HG03064 (cell line): Measurements from ENCODE around the gene PLCH1.
"Not testable (repeated sequence)": the region's sequence is repeated elsewhere in the genome, so short reads cannot be mapped to it uniquely, and the experiment has no call there.

Source experiments
- ATAC-seq: cut with Tn5 transposase; IDR thresholded peaks from one replicate; pipeline ENCODE4 v1.9.1; 2021; ENCODE audit warnings: low read depth; ENCODE audit not compliant: unreplicated experiment

The PLCH1 gene

DNA sequence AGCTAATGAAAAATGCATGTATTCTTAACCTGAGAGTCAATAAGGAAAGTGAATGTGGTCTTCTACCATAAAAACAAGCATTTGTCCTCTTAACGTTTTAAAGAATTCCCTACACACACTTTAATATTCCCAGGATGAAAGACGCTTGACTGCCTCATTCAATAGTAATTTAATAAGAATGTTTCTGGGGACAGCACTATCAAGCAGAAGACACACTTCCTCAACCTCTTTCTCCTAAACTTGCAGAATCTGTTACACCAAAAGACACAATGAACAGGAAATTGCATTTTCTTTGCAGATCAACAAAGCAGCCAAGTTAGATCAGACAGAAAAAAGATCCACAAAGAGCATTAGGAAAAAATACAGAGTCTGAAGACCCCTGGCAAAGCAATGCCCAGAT lies 97.7 kb downstream of the PLCH1 start:
- ATAC-seq, result no peak

DNA sequence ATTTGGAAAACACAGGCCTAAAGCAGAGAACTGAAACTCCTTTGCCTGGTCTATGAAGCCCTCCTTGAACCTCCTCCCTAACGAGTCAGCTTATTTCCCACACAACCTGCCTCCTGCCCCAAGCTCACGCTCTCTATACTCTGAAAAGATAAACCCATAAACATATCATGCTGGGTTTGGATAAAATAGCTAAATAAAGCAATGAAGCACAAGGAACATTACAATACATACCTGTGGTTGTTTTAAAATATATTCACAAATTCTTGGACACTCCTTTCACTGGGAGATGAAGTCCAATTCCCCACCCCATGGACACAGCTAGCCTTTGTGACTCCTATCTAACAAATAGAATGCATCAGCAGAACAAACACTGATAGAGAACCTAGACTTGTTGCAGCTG lies 98.2 kb downstream of the PLCH1 start:
- ATAC-seq, result no peak

- ATAC-seq, result no peak
Observed at GRCh38 chr3:155646128-155646527, 98.7 kb downstream of the PLCH1 start.

DNA sequence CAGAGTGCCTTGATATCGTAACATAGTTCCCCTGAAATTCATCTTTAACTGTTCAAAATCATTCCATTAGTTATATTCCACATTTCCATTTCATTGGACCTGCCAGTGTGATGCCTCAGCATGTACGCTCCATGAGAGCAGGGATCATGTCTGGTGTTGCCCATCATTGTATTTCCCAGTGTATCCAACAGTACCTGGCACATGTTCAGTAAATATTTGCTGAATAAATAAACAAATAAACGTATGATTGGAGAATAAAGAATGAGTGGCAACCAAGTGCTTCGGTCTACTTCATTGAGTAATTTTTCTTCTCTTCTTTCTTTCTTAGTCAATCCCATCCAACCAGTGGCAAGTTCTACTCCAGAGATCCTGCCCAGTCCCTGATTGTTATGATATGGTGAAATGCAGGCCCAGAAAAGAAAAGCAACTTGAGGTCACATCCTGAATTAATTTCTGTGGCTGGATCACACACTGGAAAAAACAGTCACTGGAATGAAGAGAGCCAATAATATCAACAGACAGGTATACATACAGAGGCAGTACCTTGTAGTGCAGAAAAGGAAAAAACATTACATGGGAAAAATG lies 101.2 kb downstream of the PLCH1 start:
- ATAC-seq, result no peak

GRCh38 chr3:155641956-155642355 lies 102.9 kb downstream of the PLCH1 start:
- ATAC-seq, result no peak

- no peak for ATAC-seq
Observed at GRCh38 chr3:155640098-155640497, 104.8 kb downstream of the PLCH1 start.

DNA sequence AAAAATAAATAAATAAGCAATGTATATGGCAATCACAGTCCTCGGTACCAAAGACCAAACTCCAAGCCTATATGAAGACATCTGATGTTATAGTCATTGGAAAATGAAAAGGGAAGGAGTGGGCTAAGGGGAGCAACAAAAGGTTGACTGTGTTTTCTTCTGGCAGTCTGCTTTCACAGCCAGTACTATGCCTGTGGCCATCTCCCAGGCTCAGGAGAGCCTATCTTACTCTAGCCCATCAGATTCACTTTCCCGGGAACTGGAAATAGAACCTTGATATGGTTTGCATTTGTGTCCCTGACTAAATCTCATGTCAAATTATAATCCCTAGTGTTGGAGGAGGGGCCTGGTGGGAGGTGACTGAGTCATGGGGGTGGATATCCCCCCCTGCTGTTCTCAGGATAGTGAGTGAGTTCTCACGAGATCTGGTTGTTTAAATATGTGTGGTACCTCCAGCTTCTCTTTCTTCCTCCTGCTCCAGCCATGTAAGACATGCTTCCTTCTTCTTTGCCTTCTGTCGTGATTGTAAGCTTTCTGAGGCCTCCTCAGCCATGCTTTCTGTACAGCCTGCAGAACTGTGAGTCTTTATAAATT lies 105.3 kb downstream of the PLCH1 start:
- ATAC-seq, result no peak

DNA sequence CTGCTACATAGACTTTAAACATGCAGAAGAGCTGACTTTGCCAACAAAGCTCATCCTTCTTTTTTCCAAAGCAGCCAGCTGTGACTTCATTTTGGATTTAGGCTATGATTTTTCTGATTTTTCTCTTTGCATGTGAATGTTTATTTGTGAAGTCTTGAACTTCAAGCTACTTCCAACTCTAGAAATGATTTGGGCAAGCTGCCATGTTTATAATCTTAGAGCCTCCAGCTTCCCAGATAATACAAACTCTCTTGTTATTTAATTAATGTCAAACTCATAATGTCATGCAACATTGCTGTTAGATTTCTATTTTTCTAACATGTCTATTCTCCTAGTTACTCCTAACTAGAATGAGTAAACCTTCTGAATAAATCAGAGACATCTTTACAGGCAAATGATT lies 106.4 kb downstream of the PLCH1 start:
- ATAC-seq, result not testable (repeated sequence)

DNA sequence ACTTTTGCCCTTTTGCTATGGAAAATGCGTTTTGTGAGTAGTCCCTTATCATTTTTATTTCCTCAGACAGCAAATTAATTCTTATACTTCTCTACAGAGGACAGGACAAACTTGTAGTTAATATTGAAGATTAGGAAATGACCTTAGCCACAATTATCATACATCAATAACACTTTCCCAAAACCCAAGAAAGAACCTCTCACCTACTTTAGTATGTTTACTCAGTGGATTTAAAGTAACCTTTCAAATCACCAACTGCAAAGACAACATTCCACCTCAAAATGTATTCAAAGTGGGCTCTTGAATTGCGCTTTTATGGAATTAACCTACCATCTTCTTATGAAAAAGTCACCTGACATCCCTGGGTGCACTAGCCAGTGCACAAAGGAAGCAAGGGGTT lies 107.3 kb downstream of the PLCH1 start:
- no peak for ATAC-seq

- no peak for ATAC-seq
Observed at GRCh38 chr3:155635056-155635455, 109.8 kb downstream of the PLCH1 start.

- ATAC-seq, result no peak
Observed at GRCh38 chr3:155634121-155634719, 110.7 kb downstream of the PLCH1 start.

- no peak for ATAC-seq
Observed at GRCh38 chr3:155631323-155632019, 113.4 kb downstream of the PLCH1 start.

GRCh38 chr3:155629556-155629955 lies 115.3 kb downstream of the PLCH1 start:
- no peak for ATAC-seq

DNA sequence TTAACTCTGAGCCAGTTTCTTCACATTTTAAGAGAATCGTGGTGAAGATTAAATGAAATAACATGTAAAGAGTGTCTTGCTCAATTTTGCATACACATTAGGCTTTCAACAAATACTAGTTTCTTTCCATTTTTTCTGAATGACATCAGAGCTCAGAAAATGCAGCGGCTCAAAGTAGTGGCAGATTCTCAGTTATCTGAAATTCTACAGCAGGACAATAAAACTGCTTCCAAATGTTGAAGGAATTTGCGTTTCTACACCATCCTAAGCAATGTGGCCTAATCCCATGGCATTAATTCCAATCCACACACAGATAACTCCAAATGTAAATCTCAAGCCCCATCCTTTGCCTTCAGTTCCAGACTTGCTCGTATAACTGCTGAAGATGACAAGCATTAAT lies 115.8 kb downstream of the PLCH1 start:
- no peak for ATAC-seq

GRCh38 chr3:155622647-155623046 lies 122.2 kb downstream of the PLCH1 start:
- ATAC-seq, result not testable (repeated sequence)

DNA sequence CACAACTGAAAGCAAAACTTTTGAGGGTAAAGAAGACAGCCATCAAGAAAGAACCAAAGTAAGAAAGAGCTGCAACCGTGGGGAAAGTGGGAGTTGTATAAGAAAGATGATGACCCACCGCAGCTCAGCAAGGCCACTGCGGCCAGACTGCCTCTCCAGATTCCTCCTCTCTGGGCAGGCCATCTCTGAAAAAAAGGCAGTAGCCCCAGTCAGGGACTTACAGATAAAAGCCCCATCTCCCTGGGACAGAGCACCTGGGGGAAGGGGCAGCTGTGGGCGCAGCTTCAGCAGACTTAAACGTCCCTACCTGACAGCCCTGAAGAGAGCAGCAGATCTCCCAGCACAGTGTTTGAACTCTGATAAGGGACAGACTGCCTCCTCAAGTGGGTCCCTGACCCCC lies 124.3 kb downstream of the PLCH1 start:
- ATAC-seq, result not testable (repeated sequence)

- ATAC-seq, result no peak
Observed at GRCh38 chr3:155619118-155619915, 125.6 kb downstream of the PLCH1 start.

DNA sequence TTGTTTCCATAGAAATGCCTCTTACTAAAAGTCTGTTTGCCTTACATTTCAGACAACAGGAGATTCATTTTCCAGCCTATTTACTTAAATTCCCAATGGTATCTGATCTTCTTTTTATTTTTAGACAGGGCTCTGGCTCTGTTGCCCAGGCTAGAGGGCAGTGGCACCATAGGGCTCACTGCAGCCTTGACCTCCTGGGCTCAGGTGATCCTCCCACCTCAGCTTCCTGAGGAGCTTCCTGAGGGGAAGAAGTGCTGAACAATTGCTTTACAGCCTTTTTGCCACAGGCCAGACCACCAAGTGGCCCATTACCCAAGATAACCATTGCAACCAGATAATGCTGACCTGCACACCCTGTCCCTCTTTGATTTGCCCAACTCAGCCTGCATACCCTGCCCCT lies 126.3 kb downstream of the PLCH1 start:
- no peak for ATAC-seq

DNA sequence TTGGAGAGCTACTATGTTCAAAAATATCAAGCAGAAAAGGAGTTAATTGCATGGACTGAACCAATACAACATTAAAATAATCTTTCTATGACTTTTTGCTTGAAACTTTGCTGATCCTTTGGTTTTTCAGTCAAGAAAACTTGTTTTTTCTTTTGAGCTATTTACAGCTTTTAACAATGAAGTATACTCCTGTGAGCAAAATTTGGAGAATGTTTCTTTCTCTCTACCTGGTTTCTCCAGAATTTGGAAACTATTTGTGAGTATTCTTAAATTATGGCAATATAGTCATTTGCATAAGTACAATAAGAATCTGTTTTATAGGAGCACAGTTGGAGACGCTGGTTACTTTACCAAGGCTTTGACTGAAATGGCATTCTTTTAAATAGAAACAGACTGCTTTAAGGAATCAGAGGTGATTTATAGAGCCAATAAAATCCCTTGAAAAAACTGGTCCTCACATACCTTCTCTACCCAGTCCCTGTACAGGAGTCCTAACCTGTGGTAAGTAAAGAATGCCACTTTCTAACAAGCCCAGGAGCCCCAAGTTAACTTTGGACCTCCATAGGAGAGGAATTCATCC lies 127.4 kb downstream of the PLCH1 start:
- ATAC-seq, result no peak

DNA sequence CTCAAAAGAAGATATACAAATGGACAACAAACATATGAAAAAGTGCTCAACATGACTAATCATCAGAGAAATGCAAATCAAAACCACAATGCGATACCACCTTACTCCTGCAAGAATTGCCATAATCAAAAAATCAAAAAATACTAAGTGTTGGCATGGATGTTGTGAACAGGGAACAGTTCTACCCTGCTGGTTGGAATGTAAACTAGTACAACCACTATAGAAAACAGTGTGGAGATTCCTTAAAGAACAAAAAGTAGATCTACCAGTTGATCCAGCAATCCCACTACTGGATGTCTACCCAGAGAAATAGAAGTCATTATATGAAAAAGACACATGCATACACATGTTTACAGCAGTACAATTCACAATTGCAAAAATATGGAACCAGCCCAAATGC lies 129.7 kb downstream of the PLCH1 start:
- not testable (repeated sequence) for ATAC-seq

DNA sequence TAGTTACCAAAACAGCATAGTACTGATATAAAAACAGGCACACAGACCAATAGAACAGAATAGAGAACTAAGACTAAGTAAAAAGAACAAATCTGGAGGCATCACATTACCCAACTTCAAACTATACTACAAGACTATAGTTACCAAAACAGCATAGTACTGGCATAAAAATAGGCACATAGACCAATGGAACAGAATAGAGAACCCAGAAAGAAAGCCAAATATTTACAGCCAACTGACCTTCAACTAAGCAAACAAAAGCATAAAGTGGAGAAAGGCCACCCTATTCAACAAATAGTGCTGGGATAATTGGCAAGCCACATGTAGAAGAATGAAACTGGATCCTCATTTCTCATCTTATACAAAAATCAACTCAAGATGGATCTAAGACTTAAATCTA lies 130.5 kb downstream of the PLCH1 start:
- ATAC-seq, result not testable (repeated sequence)
